Loucy (cell line): ENCODE measurements around the gene MINDY4.

ENCODE experiments used
- H2AFZ ChIP-seq: fragments of 200-600 bp; sonication (generic); 2 replicates; pipeline ENCODE4 v1.6.0; 2016; ENCODE audit warnings: antibody characterized with exemption, mild to moderate bottlenecking, low read length, moderate library complexity
- H3F3A ChIP-seq: fragments of 200-600 bp; 2 replicates; pipeline ENCODE4 v1.6.0; 2016; ENCODE audit warnings: antibody characterized with exemption, low read depth, mild to moderate bottlenecking
- H3K27me3 ChIP-seq: fragments of 200-600 bp; sonication (generic); 2 replicates; pipeline ENCODE4 v1.6.1; 2014; ENCODE audit warnings: low read length, mild to moderate bottlenecking; ENCODE audit not compliant: insufficient read depth, poor library complexity, severe bottlenecking
- H3K36me3 ChIP-seq: fragments of 200-600 bp; sonication (generic); 2 replicates; pipeline ENCODE4 v1.6.1; 2016; ENCODE audit warnings: low read length; ENCODE audit not compliant: insufficient read depth
- H3K4me1 ChIP-seq: fragments of 200-600 bp; sonication (generic); 2 replicates; pipeline ENCODE4 v1.5.1; 2014; ENCODE audit warnings: low read length, mild to moderate bottlenecking; ENCODE audit not compliant: insufficient read depth, poor library complexity, severe bottlenecking
- H3K4me2 ChIP-seq: fragments of 200-600 bp; sonication (generic); 2 replicates; pipeline ENCODE4 v1.6.0; 2014; ENCODE audit warnings: antibody characterized with exemption, low read length, low read depth, mild to moderate bottlenecking; ENCODE audit not compliant: poor library complexity, severe bottlenecking
- H3K4me3 ChIP-seq: fragments of 200-600 bp; sonication (generic); 2 replicates; pipeline ENCODE4 v1.5.1; 2014; ENCODE audit warnings: low read length, mild to moderate bottlenecking, mixed read lengths; ENCODE audit not compliant: poor library complexity, severe bottlenecking
- H3K79me2 ChIP-seq: fragments of 200-600 bp; sonication (generic); 2 replicates; pipeline ENCODE4 v1.6.1; 2014; ENCODE audit warnings: low read length; ENCODE audit not compliant: insufficient read depth
- H3K9ac ChIP-seq: fragments of 200-600 bp; sonication (generic); 2 replicates; pipeline ENCODE4 v1.6.0; 2014; ENCODE audit warnings: mild to moderate bottlenecking, low read depth, low read length, moderate library complexity; ENCODE audit not compliant: poor library complexity, severe bottlenecking
- H3K9me2 ChIP-seq: fragments of 200-600 bp; sonication (generic); replicated peaks from 2 replicates; pipeline ENCODE4 v1.6.1; 2016; ENCODE audit warnings: low read depth, low read length, mixed read lengths
- H3K9me3 ChIP-seq: fragments of 200-600 bp; sonication (generic); 2 replicates; pipeline ENCODE4 v1.6.1; 2014; ENCODE audit warnings: mild to moderate bottlenecking, antibody characterized with exemption, low read length, low read depth; ENCODE audit not compliant: insufficient read depth
- H4K20me1 ChIP-seq: fragments of 200-600 bp; sonication (generic); 2 replicates; pipeline ENCODE4 v1.6.0; 2014; ENCODE audit warnings: antibody characterized with exemption, low read length, mild to moderate bottlenecking; ENCODE audit not compliant: insufficient read depth, poor library complexity, severe bottlenecking
- CTCF ChIP-seq: fragments of 200-600 bp; sonication (generic); conservative IDR thresholded peaks from 2 replicates; pipeline ENCODE4 v1.5.1; 2014; ENCODE audit warnings: mild to moderate bottlenecking, antibody characterized with exemption, low read length
- EZH2phosphoT487 ChIP-seq: fragments of 200-600 bp; IDR thresholded peaks from 2 replicates; pipeline ENCODE4 v1.6.1; 2018; ENCODE audit warnings: antibody characterized with exemption, mild to moderate bottlenecking, moderate library complexity, borderline replicate concordance

MINDY4 gene

GRCh38 chr7:30916767-30917166 lies 145.6 kb downstream of the MINDY4 start:
- no peaks in the 10 kb centered on the region for H3F3A ChIP-seq
- H3K4me1 ChIP-seq = no peaks in the 10 kb centered on the region
- TF ChIP-seq CTCF = no peak

GRCh38 chr7:30917216-30917893 lies 146.1 kb downstream of the MINDY4 start:
- no peak for TF ChIP-seq CTCF
- TF ChIP-seq EZH2phosphoT487 = no peak
- Histone ChIP-seq H3K27me3 (no peaks in the 10 kb centered on the region), H3K4me3 (no peak overlapping the region), H3F3A (no peaks in the 10 kb centered on the region), H3K9me2 (no peaks in the 10 kb centered on the region), H4K20me1 (no peaks in the 10 kb centered on the region), H3K4me1 (no peaks in the 10 kb centered on the region), H3K36me3 (no peaks in the 10 kb centered on the region), H3K4me2 (no peak overlapping the region), H3K79me2 (no peaks in the 10 kb centered on the region), H3K9ac (no peak overlapping the region), H3K9me3 (no peaks in the 10 kb centered on the region), H2AFZ (no peak overlapping the region)

More at GRCh38 chr7:30916767-30917166, 145.6 kb downstream of the MINDY4 start:
- no peaks in the 10 kb centered on the region for H3K9me3 ChIP-seq
- H3K9ac ChIP-seq = no peak overlapping the region
- H3K4me3 ChIP-seq = no peak overlapping the region
- no peaks in the 10 kb centered on the region for H3K9me2 ChIP-seq
- H2AFZ ChIP-seq = no peak overlapping the region
- H4K20me1 ChIP-seq = no peaks in the 10 kb centered on the region
- H3K27me3 ChIP-seq = no peaks in the 10 kb centered on the region
- H3K79me2 ChIP-seq = no peaks in the 10 kb centered on the region
- H3K36me3 ChIP-seq = no peaks in the 10 kb centered on the region
- H3K4me2 ChIP-seq = no peak overlapping the region

GRCh38 chr7:30918676-30919075 lies 147.5 kb downstream of the MINDY4 start:
- Histone ChIP-seq H3K79me2 (no peaks in the 10 kb centered on the region), H3K4me2 (no peak overlapping the region), H3K9me2 (no peaks in the 10 kb centered on the region), H3K36me3 (no peaks in the 10 kb centered on the region), H3K4me3 (no peak overlapping the region), H4K20me1 (no peaks in the 10 kb centered on the region), H3F3A (no peaks in the 10 kb centered on the region), H3K9ac (no peak overlapping the region), H3K4me1 (no peaks in the 10 kb centered on the region), H3K27me3 (no peaks in the 10 kb centered on the region), H3K9me3 (no peaks in the 10 kb centered on the region), H2AFZ (no peak overlapping the region)
- TF ChIP-seq EZH2phosphoT487 = no peak
- TF ChIP-seq CTCF = no peak
